Naive B cell (primary cell): ENCODE measurements around the gene CRADD. TPM values are rescaled to one million over a fixed set of nuclear protein-coding genes. Genes with fewer than 3 reads are reported as not detected.

Experiments
- ATAC-seq, 2 donors: fragments of 150-1000 bp; cut with Tn5 transposase; 2 replicates each; pipeline ENCODE4 v1.10.0; 2021; ENCODE audit warnings: low read depth in 2 of 2, mild to moderate bottlenecking in 2 of 2, moderate library complexity in 2 of 2
- DNase-seq: peaks from one replicate; pipeline ENCODE4 v3.0.0; 2022
- H3K27ac Mint-ChIP-seq, 6 donors: one replicate each; pipeline ENCODE4 v1.8.0; 2020 to 2022; ENCODE audit warnings: mild to moderate bottlenecking in 6 of 6, mixed read lengths in 6 of 6, moderate library complexity in 5 of 6, inconsistent platforms in 2 of 6
- H3K27me3 Mint-ChIP-seq, 3 donors: one replicate each; pipeline ENCODE4 v1.8.0; 2021 to 2022; ENCODE audit warnings: mixed read lengths in 3 of 3, mild to moderate bottlenecking in 1 of 3
- H3K36me3 Mint-ChIP-seq, 2 donors: one replicate each; pipeline ENCODE4 v1.8.0; 2020 to 2022; ENCODE audit warnings: mixed read lengths in 2 of 2, inconsistent platforms in 1 of 2, mild to moderate bottlenecking in 1 of 2
- H3K4me1 Mint-ChIP-seq, 3 donors: one replicate each; pipeline ENCODE4 v1.8.0; 2020 to 2022; ENCODE audit warnings: mixed read lengths in 3 of 3, inconsistent platforms in 1 of 3, mild to moderate bottlenecking in 1 of 3, moderate library complexity in 1 of 3
- H3K4me3 Mint-ChIP-seq, 8 donors: one replicate each; pipeline ENCODE4 v1.8.0; 2020 to 2022; ENCODE audit warnings: mild to moderate bottlenecking in 8 of 8, mixed read lengths in 8 of 8, moderate library complexity in 8 of 8, inconsistent platforms in 2 of 8
- H3K9me3 Mint-ChIP-seq, 7 donors: one replicate each; pipeline ENCODE4 v1.8.0; 2020 to 2022; ENCODE audit warnings: mixed read lengths in 7 of 7, mild to moderate bottlenecking in 5 of 7, inconsistent platforms in 2 of 7, moderate library complexity in 1 of 7
- polyA plus RNA-seq, 6 donors: library from polyadenylated mRNA; unstranded; fragments of 300-500 nt; fragmentation: Illumina TruSeq; gene quantifications; one replicate each; pipeline ENCODE4 v1.2.3, GENCODE V29; 2021; ENCODE audit warnings: low read depth in 6 of 6

CRADD gene
- polyA plus RNA-seq, 6 donors from 2014 or later: 11.1 to 21.1 (median 11.1) TPM

DNA sequence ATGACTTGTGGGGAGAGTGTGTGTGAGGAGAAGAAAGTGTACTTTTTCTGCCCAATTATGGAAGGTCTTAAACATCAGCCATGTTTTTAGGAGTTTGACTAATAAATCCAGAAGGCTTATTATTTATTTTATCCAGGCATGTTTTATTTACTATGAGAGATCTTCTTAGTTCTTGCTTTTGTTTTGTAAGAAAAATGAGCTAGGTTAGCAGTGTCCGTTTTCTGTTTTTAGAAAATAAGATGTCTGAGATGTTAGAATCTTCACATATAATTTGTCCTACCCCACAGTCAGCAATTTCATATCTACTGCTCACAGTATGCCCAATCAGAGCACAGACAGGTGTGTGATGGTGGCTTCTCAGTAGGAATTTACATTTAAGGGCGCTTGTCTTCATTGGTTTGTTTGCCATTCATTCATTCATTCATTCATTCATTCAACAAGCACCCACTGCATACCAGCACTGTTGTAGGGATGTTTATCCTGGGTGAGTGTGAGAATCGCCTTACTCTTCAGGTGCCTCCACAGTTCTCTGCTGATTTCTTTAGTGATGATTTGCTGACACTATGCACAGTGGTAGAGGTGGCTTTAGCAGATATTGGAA, 83.2 kb downstream of the CRADD start:
- H3K4me3 Mint-ChIP-seq: no peak overlapping the region
- H3K36me3 Mint-ChIP-seq: no peaks in the 10 kb centered on the region
- no peak for DNase-seq
- H3K27me3 Mint-ChIP-seq: no peaks in the 10 kb centered on the region
- H3K4me1 Mint-ChIP-seq: peaks cover 14 to 26% (median 15%) of the 10 kb centered on the region in 3 donors
- no peak overlapping the region for H3K27ac Mint-ChIP-seq
- H3K9me3 Mint-ChIP-seq: peaks cover 0 to 3% (median 0%) of the 10 kb centered on the region in 7 donors
- ATAC-seq: no peak

DNA sequence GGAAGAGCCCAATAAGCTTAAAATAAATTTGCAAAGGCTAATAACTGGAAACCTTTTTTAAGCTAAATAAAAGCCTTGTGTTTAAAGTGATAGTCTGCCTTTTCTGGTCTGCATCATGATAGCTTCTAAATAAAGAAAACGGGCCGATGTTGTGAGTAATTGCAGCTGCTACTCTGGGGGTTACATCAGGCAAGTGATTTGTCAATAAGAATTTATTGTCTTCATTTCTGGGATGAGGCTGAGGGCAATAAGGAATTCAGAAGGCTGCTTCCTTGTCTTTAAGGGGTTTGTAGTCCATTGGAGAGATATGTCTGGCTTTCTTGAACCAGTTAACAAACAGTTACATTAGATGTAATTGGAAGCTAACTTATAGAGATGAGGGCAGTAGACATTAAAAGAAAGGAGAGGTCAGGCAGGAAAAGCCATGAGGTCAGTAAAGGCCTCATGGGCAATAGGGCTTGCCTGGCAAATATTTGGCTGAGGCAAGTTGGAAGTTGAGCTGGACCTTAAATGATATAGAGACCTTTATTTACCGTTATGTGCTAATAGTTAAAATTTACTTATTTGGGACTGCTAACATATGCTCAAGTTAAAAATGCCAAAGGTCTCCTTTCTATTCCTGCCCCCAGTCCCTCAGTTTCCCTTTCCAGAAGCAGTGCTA, 85.0 kb downstream of the CRADD start:
- Mint-ChIP-seq H3K27ac (peak overlapping the region in 2 of 6 donors; percentile 1 to 4), H3K36me3 (no peaks in the 10 kb centered on the region), H3K27me3 (no peaks in the 10 kb centered on the region), H3K4me3 (no peak overlapping the region), H3K4me1 (peaks cover 18 to 34% (median 18%) of the 10 kb centered on the region in 3 donors), H3K9me3 (peaks cover 0 to 2% (median 0%) of the 10 kb centered on the region in 7 donors)
- no peak for DNase-seq
- ATAC-seq: no peak

DNA sequence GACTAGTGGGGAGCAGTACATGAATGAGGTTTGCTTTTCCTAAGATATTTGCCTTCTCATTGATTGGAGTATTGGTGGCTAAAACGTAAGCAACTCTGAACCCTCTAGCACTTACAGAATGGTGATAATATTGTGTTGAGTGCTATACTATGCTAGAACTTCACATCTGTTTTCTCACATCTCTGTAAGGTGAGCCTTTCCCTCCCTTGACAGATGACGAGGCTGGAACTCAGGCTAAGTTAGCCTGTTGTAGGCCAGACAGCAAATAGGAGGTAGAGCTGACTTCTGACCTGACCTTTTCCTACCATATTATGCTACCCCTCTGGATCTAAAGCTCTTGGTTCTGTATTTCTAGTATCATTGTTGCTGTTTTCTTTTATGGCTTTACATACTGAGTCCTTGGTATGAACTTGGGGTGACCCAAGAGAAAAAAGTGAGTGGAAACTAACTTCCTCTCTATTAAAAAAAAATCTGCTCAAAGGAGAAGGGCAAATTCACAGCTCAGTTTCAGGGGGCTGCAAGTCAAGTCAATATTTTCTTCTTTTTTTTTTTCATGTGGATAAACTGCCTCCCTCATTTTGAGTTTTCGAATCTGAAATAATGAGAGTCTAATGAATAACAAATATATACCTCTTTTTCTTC, 85.9 kb downstream of the CRADD start:
- no peak for ATAC-seq
- no peaks in the 10 kb centered on the region for H3K36me3 Mint-ChIP-seq
- peaks cover 21 to 36% (median 22%) of the 10 kb centered on the region in 3 donors for H3K4me1 Mint-ChIP-seq
- H3K27ac Mint-ChIP-seq: no peak overlapping the region
- no peak for DNase-seq
- H3K9me3 Mint-ChIP-seq: peaks cover 0 to 2% (median 0%) of the 10 kb centered on the region in 7 donors
- H3K27me3 Mint-ChIP-seq: no peaks in the 10 kb centered on the region
- no peak overlapping the region for H3K4me3 Mint-ChIP-seq

DNA sequence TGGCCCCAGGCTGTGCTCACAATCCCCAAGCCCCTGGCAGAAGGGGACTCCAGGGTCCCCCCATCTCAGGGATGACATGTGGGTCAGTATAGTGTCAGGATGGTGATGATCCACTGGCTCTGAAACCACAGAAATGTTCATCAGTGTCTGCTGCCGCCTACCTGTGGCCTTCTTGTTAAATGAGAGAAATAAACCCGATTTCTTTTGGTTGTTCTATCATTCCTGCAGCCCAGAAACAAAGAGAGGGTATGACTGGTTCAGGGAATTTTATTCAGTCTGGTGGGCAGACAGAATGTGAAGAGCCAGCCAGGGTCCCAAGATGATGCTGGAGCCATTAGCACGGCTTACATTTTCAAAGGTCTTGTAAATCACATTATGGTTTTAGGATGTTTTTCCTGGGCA, 86.6 kb downstream of the CRADD start:
- ATAC-seq (no peak), DNase-seq (no peak)
- no peak overlapping the region for H3K4me3 Mint-ChIP-seq
- peaks cover 0 to 2% (median 0%) of the 10 kb centered on the region in 7 donors for H3K9me3 Mint-ChIP-seq
- H3K27ac Mint-ChIP-seq: no peak overlapping the region
- no peaks in the 10 kb centered on the region for H3K36me3 Mint-ChIP-seq
- peaks cover 21 to 43% (median 22%) of the 10 kb centered on the region in 3 donors for H3K4me1 Mint-ChIP-seq
- H3K27me3 Mint-ChIP-seq: no peaks in the 10 kb centered on the region

GRCh38 chr12:93766371-93766770, 89.2 kb downstream of the CRADD start:
- no peak overlapping the region for H3K4me3 Mint-ChIP-seq
- no peak for ATAC-seq
- H3K27ac Mint-ChIP-seq: peak overlapping the region in 1 of 6 donors; percentile 15
- H3K4me1 Mint-ChIP-seq: peaks cover 13 to 36% (median 14%) of the 10 kb centered on the region in 3 donors
- peaks cover 0 to 7% of the 10 kb centered on the region in 2 donors for H3K36me3 Mint-ChIP-seq
- H3K27me3 Mint-ChIP-seq: no peaks in the 10 kb centered on the region
- H3K9me3 Mint-ChIP-seq: peaks cover 0 to 2% (median 0%) of the 10 kb centered on the region in 7 donors
- no peak for DNase-seq

GRCh38 chr12:93766796-93767523, 89.8 kb downstream of the CRADD start:
- ATAC-seq: peak in 1 of 2 donors; percentile 32
- Mint-ChIP-seq H3K9me3 (peaks cover 0 to 2% (median 0%) of the 10 kb centered on the region in 7 donors), H3K27me3 (no peaks in the 10 kb centered on the region), H3K27ac (no peak overlapping the region), H3K4me3 (peak overlapping the region in 1 of 8 donors; percentile 34), H3K4me1 (peaks cover 13 to 38% (median 14%) of the 10 kb centered on the region in 3 donors), H3K36me3 (peaks cover 0 to 9% of the 10 kb centered on the region in 2 donors)
- DNase-seq: no peak

GRCh38 chr12:93767524-93767863, 90.3 kb downstream of the CRADD start:
- Mint-ChIP-seq H3K27me3 (no peaks in the 10 kb centered on the region), H3K36me3 (peaks cover 0 to 9% of the 10 kb centered on the region in 2 donors), H3K4me1 (peaks cover 11 to 38% (median 13%) of the 10 kb centered on the region in 3 donors), H3K27ac (no peak overlapping the region), H3K9me3 (peaks cover 0 to 2% (median 0%) of the 10 kb centered on the region in 7 donors), H3K4me3 (no peak overlapping the region)
- ATAC-seq (no peak), DNase-seq (no peak)

- H3K4me3 Mint-ChIP-seq: no peak overlapping the region
- peaks cover 5 to 49% (median 18%) of the 10 kb centered on the region in 3 donors for H3K4me1 Mint-ChIP-seq
- no peaks in the 10 kb centered on the region for H3K27me3 Mint-ChIP-seq
- DNase-seq (no peak), ATAC-seq (no peak)
- peaks cover 0 to 5% (median 0%) of the 10 kb centered on the region in 7 donors for H3K9me3 Mint-ChIP-seq
- no peak overlapping the region for H3K27ac Mint-ChIP-seq
- H3K36me3 Mint-ChIP-seq: peaks cover 7 to 15% of the 10 kb centered on the region in 2 donors
Measured at GRCh38 chr12:93772003-93772700, 95.0 kb downstream of the CRADD start.

DNA sequence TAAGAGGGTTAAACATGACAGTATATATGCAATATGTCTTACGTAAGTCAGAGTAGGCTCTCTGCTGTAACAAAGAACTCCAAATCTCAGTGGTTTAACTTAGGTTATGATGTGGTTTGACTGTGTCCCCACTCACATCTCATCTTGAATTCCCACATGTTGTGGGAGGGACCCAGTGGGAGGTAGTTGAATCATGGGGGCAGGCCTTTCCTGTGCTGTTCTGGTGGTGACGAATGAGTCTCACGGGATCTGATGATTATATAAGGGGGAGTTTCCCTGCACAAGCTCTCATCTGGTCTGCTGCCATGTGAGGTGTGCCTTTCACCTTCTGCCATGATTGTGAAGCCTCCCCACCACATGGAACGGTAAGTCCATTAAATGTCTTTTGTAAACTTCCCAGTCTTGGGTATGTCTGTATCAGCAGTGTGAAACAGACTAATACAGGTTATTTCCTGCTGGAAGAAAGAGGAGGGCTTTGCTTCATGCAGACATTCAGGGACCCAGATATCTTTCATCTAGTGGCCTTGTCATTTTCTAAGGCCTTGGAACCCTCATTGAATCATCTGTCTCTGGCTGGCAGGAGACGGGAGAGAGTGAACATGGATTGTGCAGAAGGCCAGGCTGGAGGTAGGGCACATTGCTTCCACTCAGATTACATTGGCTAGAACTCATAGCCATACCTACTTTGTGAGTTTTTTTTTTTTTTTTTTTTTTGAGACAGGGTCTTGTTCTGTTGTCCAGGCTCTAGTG, 96.1 kb downstream of the CRADD start:
- H3K9me3 Mint-ChIP-seq: peaks cover 0 to 5% (median 0%) of the 10 kb centered on the region in 7 donors
- H3K4me1 Mint-ChIP-seq: peaks cover 3 to 49% (median 9%) of the 10 kb centered on the region in 3 donors
- no peak overlapping the region for H3K4me3 Mint-ChIP-seq
- H3K27me3 Mint-ChIP-seq: no peaks in the 10 kb centered on the region
- DNase-seq: no peak
- peak in 1 of 2 donors; percentile 37 for ATAC-seq
- peak overlapping the region in 1 of 6 donors; percentile 69 for H3K27ac Mint-ChIP-seq
- peaks cover 7 to 15% of the 10 kb centered on the region in 2 donors for H3K36me3 Mint-ChIP-seq

DNA sequence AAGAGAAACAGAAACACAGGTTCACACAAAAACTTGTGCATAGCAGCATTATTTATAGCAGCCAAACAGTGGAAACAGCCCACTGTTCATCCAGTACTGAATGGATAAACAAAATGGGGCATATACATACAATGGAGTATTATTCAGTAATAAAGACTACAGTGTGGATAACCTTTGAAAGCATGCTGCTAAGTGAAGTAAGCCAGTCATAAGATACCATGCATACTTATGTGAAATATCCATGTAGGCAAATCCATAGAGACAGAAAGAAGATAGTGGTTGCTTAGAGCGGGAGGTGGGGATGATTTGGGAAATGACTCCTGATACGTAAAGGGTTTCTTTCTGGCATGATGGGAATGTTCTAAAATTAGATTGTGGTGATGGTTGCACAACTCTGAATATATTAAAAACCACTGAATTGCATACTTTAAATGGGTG, 99.4 kb downstream of the CRADD start:
- Mint-ChIP-seq H3K4me1 (peaks cover 6 to 45% (median 9%) of the 10 kb centered on the region in 3 donors), H3K4me3 (no peak overlapping the region), H3K36me3 (peaks cover 6 to 12% of the 10 kb centered on the region in 2 donors), H3K9me3 (peaks cover 0 to 6% (median 3%) of the 10 kb centered on the region in 7 donors), H3K27ac (no peak overlapping the region), H3K27me3 (no peaks in the 10 kb centered on the region)
- DNase-seq (no peak), ATAC-seq (no peak)

DNA sequence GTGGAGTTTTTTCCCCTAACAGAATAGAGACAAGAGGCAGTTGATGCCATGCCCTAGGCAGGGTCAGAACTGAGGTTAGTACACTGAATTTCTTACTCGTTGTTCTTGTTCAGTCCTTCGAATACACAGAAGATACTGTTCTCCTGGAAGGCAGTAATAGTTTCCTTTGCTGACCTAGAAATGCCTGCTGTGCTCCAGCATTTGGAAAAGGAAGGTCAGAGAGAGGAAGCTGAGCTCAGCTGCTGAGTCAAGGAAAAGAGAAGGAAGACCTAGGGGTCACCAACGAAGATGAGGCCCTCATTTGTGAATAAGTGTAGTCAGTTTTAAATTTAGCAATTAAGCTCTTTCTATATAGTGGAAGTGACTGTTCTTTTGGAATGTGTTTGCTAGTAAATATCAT, 100.1 kb downstream of the CRADD start:
- Mint-ChIP-seq H3K9me3 (peaks cover 0 to 6% (median 3%) of the 10 kb centered on the region in 7 donors), H3K4me3 (no peak overlapping the region), H3K4me1 (peaks cover 6 to 38% (median 9%) of the 10 kb centered on the region in 3 donors), H3K27ac (no peak overlapping the region), H3K36me3 (peaks cover 6 to 14% of the 10 kb centered on the region in 2 donors), H3K27me3 (no peaks in the 10 kb centered on the region)
- DNase-seq: no peak
- no peak for ATAC-seq

DNA sequence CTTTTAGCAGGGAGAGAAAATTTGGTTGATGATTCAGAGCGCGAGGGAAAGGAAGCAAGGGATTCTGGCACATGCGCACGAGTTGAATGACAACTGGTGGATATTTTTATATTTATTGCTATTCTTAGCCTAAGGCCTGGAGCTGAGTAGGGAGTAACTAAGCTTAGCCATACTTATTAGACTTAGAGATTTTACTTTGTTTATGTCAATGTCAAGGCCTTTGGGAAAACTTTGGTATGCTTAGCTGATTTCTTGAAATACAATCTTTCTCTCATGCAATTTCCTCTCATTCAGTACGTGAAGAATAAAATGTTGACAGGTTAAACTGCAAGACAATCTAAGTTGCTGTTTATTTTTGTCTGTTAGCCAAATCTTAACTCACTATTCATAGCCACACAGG, 101.1 kb downstream of the CRADD start:
- Mint-ChIP-seq H3K27me3 (no peaks in the 10 kb centered on the region), H3K4me1 (peaks cover 6 to 28% (median 6%) of the 10 kb centered on the region in 3 donors), H3K4me3 (no peak overlapping the region), H3K36me3 (peaks cover 6 to 12% of the 10 kb centered on the region in 2 donors), H3K9me3 (peaks cover 0 to 5% (median 3%) of the 10 kb centered on the region in 7 donors), H3K27ac (peak overlapping the region in 2 of 6 donors; percentile 30 to 38)
- ATAC-seq (no peak), DNase-seq (no peak)
